Activated naive CD4-positive, alpha-beta T cell treated with anti-CD3 and anti-CD28 coated beads, Interleukin-2, amount 10 ng/mL, durations not matched to agents 7 days and 5 days (primary cell): ENCODE measurements around the gene CD83.

Experiments used
- CTCF ChIA-PET: fragments of 350-600 bp; sonication (Branson Sonifier 250); formaldehyde crosslinking; loops from one replicate; lab custom pipeline; 2021; ENCODE audit warnings: antibody characterized with exemption; lab: Charles Lee
- DNase-seq: peaks from one replicate; pipeline ENCODE4 v3.0.0-alpha.2; 2020
- H3K27ac Mint-ChIP-seq: one replicate; pipeline ENCODE4 v1.8.0; 2021; ENCODE audit warnings: mild to moderate bottlenecking, moderate library complexity, mixed read lengths
- H3K27me3 Mint-ChIP-seq: one replicate; pipeline ENCODE4 v1.8.0; 2021; ENCODE audit warnings: mild to moderate bottlenecking, mixed read lengths
- H3K36me3 Mint-ChIP-seq: one replicate; pipeline ENCODE4 v1.8.0; 2021; ENCODE audit warnings: mixed read lengths
- H3K4me1 Mint-ChIP-seq: one replicate; pipeline ENCODE4 v1.8.0; 2021; ENCODE audit warnings: mixed read lengths
- H3K4me3 Mint-ChIP-seq: one replicate; pipeline ENCODE4 v1.8.0; 2021; ENCODE audit warnings: mild to moderate bottlenecking, moderate library complexity, mixed read lengths
- H3K9me3 Mint-ChIP-seq: one replicate; pipeline ENCODE4 v1.8.0; 2021; ENCODE audit warnings: mixed read lengths

CD83 gene

GRCh38 chr6:14082771-14083170 is 34.8 kb upstream of the CD83 start:
- peaks cover 16% of the 10 kb centered on the region for H3K27me3 Mint-ChIP-seq
- CTCF ChIA-PET, result interaction anchor here (0.7 kb wide), 1 partner anchor 1408 kb away, joined by 3 read pairs; no protein-coding TSS in a partner anchor
- H3K4me1 Mint-ChIP-seq, result no peaks in the 10 kb centered on the region
- DNase-seq, result no peak
- H3K9me3 Mint-ChIP-seq, result no peaks in the 10 kb centered on the region
- H3K36me3 Mint-ChIP-seq, result no peaks in the 10 kb centered on the region
- no peak overlapping the region for H3K4me3 Mint-ChIP-seq
- H3K27ac Mint-ChIP-seq, result no peak overlapping the region

- Mint-ChIP-seq H3K27me3 (peaks cover 16% of the 10 kb centered on the region), H3K4me3 (no peak overlapping the region), H3K4me1 (no peaks in the 10 kb centered on the region), H3K36me3 (no peaks in the 10 kb centered on the region), H3K9me3 (no peaks in the 10 kb centered on the region), H3K27ac (no peak overlapping the region)
- CTCF ChIA-PET, result interaction anchor here (0.7 kb wide), 1 partner anchor 1408 kb away, joined by 3 read pairs; no protein-coding TSS in a partner anchor
- DNase-seq, result no peak
Observed at GRCh38 chr6:14083262-14083661, 34.3 kb upstream of the CD83 start.

- Mint-ChIP-seq H3K4me3 (no peak overlapping the region), H3K4me1 (peaks cover under 1% of the 10 kb centered on the region), H3K27ac (no peak overlapping the region), H3K27me3 (peaks cover 16% of the 10 kb centered on the region), H3K9me3 (no peaks in the 10 kb centered on the region), H3K36me3 (no peaks in the 10 kb centered on the region)
- CTCF ChIA-PET, result no interaction called here
- no peak for DNase-seq
Observed at GRCh38 chr6:14083751-14084150, 33.8 kb upstream of the CD83 start.

- H3K4me1 Mint-ChIP-seq, result peaks cover 3% of the 10 kb centered on the region
- no peak overlapping the region for H3K4me3 Mint-ChIP-seq
- H3K36me3 Mint-ChIP-seq, result no peaks in the 10 kb centered on the region
- no peak overlapping the region for H3K27ac Mint-ChIP-seq
- CTCF ChIA-PET, result no interaction called here
- peaks cover 16% of the 10 kb centered on the region for H3K27me3 Mint-ChIP-seq
- no peak for DNase-seq
- H3K9me3 Mint-ChIP-seq, result no peaks in the 10 kb centered on the region
Observed at GRCh38 chr6:14084388-14084787, 33.2 kb upstream of the CD83 start.

- no peak overlapping the region for H3K27ac Mint-ChIP-seq
- no peak for DNase-seq
- H3K9me3 Mint-ChIP-seq, result no peaks in the 10 kb centered on the region
- CTCF ChIA-PET, result no interaction called here
- H3K36me3 Mint-ChIP-seq, result no peaks in the 10 kb centered on the region
- H3K4me3 Mint-ChIP-seq, result no peak overlapping the region
- peaks cover 16% of the 10 kb centered on the region for H3K27me3 Mint-ChIP-seq
- peaks cover 3% of the 10 kb centered on the region for H3K4me1 Mint-ChIP-seq
Observed at GRCh38 chr6:14085176-14085787, 32.3 kb upstream of the CD83 start.

GRCh38 chr6:14086701-14087100 is 30.9 kb upstream of the CD83 start:
- no peaks in the 10 kb centered on the region for H3K9me3 Mint-ChIP-seq
- CTCF ChIA-PET, result interaction anchor here (0.5 kb wide), 1 partner anchor 241 kb away, joined by 4 read pairs; no protein-coding TSS in a partner anchor
- H3K4me1 Mint-ChIP-seq, result peaks cover 3% of the 10 kb centered on the region
- no peak overlapping the region for H3K27ac Mint-ChIP-seq
- no peaks in the 10 kb centered on the region for H3K36me3 Mint-ChIP-seq
- no peak for DNase-seq
- H3K27me3 Mint-ChIP-seq, result peaks cover 16% of the 10 kb centered on the region
- no peak overlapping the region for H3K4me3 Mint-ChIP-seq

GRCh38 chr6:14088600-14089192 is 28.9 kb upstream of the CD83 start:
- H3K4me3 Mint-ChIP-seq, result no peak overlapping the region
- no peak for DNase-seq
- peaks cover 14% of the 10 kb centered on the region for H3K27me3 Mint-ChIP-seq
- CTCF ChIA-PET, result interaction anchor here (1.6 kb wide), 1 partner anchor 22 kb away, joined by 7 read pairs; no protein-coding TSS in a partner anchor
- no peaks in the 10 kb centered on the region for H3K9me3 Mint-ChIP-seq
- peaks cover 3% of the 10 kb centered on the region for H3K4me1 Mint-ChIP-seq
- H3K36me3 Mint-ChIP-seq, result no peaks in the 10 kb centered on the region
- no peak overlapping the region for H3K27ac Mint-ChIP-seq

- Mint-ChIP-seq H3K4me1 (peaks cover 3% of the 10 kb centered on the region), H3K9me3 (no peaks in the 10 kb centered on the region), H3K36me3 (no peaks in the 10 kb centered on the region), H3K27ac (no peak overlapping the region), H3K27me3 (peaks cover 11% of the 10 kb centered on the region), H3K4me3 (no peak overlapping the region)
- DNase-seq, result no peak
- CTCF ChIA-PET, result no interaction called here
Observed at GRCh38 chr6:14089224-14089623, 28.3 kb upstream of the CD83 start.

GRCh38 chr6:14091339-14091978 is 26.1 kb upstream of the CD83 start:
- H3K4me1 Mint-ChIP-seq, result peaks cover 3% of the 10 kb centered on the region
- CTCF ChIA-PET, result no interaction called here
- peaks cover 4% of the 10 kb centered on the region for H3K27me3 Mint-ChIP-seq
- no peaks in the 10 kb centered on the region for H3K36me3 Mint-ChIP-seq
- no peak for DNase-seq
- no peak overlapping the region for H3K27ac Mint-ChIP-seq
- no peak overlapping the region for H3K4me3 Mint-ChIP-seq
- no peaks in the 10 kb centered on the region for H3K9me3 Mint-ChIP-seq

GRCh38 chr6:14092316-14092715 is 25.3 kb upstream of the CD83 start:
- Mint-ChIP-seq H3K27me3 (peaks cover 1% of the 10 kb centered on the region), H3K36me3 (no peaks in the 10 kb centered on the region), H3K4me1 (peaks cover 3% of the 10 kb centered on the region), H3K27ac (no peak overlapping the region), H3K9me3 (no peaks in the 10 kb centered on the region), H3K4me3 (no peak overlapping the region)
- CTCF ChIA-PET, result interaction anchor here (0.6 kb wide), 1 partner anchor 298 kb away, joined by 3 read pairs; no protein-coding TSS in a partner anchor
- DNase-seq, result no peak

- no peak for DNase-seq
- H3K27ac Mint-ChIP-seq, result no peak overlapping the region
- H3K4me3 Mint-ChIP-seq, result no peak overlapping the region
- no peaks in the 10 kb centered on the region for H3K27me3 Mint-ChIP-seq
- H3K4me1 Mint-ChIP-seq, result peaks cover 3% of the 10 kb centered on the region
- no peaks in the 10 kb centered on the region for H3K36me3 Mint-ChIP-seq
- H3K9me3 Mint-ChIP-seq, result no peaks in the 10 kb centered on the region
- CTCF ChIA-PET, result interaction anchor here (0.6 kb wide), 1 partner anchor 297 kb away, joined by 3 read pairs; no protein-coding TSS in a partner anchor
Observed at GRCh38 chr6:14092838-14093789, 24.5 kb upstream of the CD83 start.

- H3K36me3 Mint-ChIP-seq, result no peaks in the 10 kb centered on the region
Observed at GRCh38 chr6:14094721-14095120, 22.9 kb upstream of the CD83 start.

GRCh38 chr6:14095437-14095836 is 22.1 kb upstream of the CD83 start:
- Mint-ChIP-seq H3K36me3 (no peaks in the 10 kb centered on the region), H3K27ac (no peak overlapping the region), H3K4me1 (no peaks in the 10 kb centered on the region), H3K4me3 (no peak overlapping the region), H3K9me3 (no peaks in the 10 kb centered on the region), H3K27me3 (no peaks in the 10 kb centered on the region)
- no peak for DNase-seq
- CTCF ChIA-PET, result interaction anchor here (1.0 kb wide), 1 partner anchor 28 kb away, joined by 4 read pairs; no protein-coding TSS in a partner anchor

More at GRCh38 chr6:14094721-14095120, 22.9 kb upstream of the CD83 start:
- H3K27ac Mint-ChIP-seq, result no peak overlapping the region
- H3K4me1 Mint-ChIP-seq, result no peaks in the 10 kb centered on the region
- no peaks in the 10 kb centered on the region for H3K9me3 Mint-ChIP-seq
- DNase-seq, result no peak
- CTCF ChIA-PET, result no interaction called here
- no peak overlapping the region for H3K4me3 Mint-ChIP-seq
- no peaks in the 10 kb centered on the region for H3K27me3 Mint-ChIP-seq

- no peak for DNase-seq
- Mint-ChIP-seq H3K27me3 (peaks cover 14% of the 10 kb centered on the region), H3K36me3 (no peaks in the 10 kb centered on the region), H3K9me3 (no peaks in the 10 kb centered on the region), H3K27ac (no peak overlapping the region), H3K4me1 (no peaks in the 10 kb centered on the region), H3K4me3 (no peak overlapping the region)
- CTCF ChIA-PET, result interaction anchor here (1.3 kb wide), 1 partner anchor 47 kb away, joined by 3 read pairs; no protein-coding TSS in a partner anchor
Observed at GRCh38 chr6:14100138-14100537, 17.4 kb upstream of the CD83 start.
